CD4-positive, alpha-beta T cell treated with Interleukin-2 at 100 ng/mL for 4 hours (primary cell): ENCODE data around the gene ANKHD1.
"Not testable (repeated sequence)": the region's sequence is repeated elsewhere in the genome, so short reads cannot be mapped to it uniquely, and the experiment has no call there.

Source experiments
- DNase-seq: peaks from one replicate; pipeline ENCODE4 v3.0.0-alpha.2; 2020; ENCODE audit warnings: low spot score

Gene ANKHD1

GRCh38 chr5:140565024-140565779 lies 163.6 kb downstream of the ANKHD1 start:
- DNase-seq: no peak

DNA sequence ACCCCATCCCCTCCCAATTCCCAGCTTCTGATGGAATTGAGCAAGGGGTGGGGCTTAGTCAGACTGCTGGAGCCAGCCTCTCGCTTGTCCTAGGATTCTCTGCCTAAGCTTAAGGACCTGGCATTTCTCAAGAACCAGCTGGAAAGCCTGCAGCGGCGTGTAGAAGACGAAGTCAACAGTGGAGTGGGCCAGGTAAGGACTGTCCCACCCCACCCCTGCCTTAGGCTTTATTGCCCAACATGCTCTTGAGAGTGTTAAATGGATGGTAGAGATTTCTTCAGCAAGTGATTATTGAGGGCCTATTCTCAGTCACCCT lies 164.1 kb downstream of the ANKHD1 start:
- DNase-seq: no peak

GRCh38 chr5:140566665-140567064 lies 165.0 kb downstream of the ANKHD1 start:
- no peak for DNase-seq

DNA sequence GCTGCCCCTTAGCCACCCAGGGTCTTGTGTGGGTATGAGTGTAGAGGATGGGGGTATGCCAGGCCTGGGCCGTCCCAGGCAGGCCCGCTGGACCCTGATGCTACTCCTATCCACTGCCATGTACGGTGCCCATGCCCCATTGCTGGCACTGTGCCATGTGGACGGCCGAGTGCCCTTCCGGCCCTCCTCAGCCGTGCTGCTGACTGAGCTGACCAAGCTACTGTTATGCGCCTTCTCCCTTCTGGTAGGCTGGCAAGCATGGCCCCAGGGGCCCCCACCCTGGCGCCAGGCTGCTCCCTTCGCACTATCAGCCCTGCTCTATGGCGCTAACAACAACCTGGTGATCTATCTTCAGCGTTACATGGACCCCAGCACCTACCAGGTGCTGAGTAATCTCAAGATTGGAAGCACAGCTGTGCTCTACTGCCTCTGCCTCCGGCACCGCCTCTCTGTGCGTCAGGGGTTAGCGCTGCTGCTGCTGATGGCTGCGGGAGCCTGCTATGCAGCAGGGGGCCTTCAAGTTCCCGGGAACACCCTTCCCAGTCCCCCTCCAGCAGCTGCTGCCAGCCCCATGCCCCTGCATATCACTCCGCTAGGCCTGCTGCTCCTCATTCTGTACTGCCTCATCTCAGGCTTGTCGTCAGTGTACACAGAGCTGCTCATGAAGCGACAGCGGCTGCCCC lies 165.6 kb downstream of the ANKHD1 start:
- DNase-seq: no peak

DNA sequence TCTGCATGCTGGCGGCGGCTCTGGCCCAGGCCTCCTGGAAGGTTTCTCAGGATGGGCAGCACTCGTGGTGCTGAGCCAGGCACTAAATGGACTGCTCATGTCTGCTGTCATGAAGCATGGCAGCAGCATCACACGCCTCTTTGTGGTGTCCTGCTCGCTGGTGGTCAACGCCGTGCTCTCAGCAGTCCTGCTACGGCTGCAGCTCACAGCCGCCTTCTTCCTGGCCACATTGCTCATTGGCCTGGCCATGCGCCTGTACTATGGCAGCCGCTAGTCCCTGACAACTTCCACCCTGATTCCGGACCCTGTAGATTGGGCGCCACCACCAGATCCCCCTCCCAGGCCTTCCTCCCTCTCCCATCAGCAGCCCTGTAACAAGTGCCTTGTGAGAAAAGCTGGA lies 166.2 kb downstream of the ANKHD1 start:
- no peak for DNase-seq

GRCh38 chr5:140568443-140569063 lies 166.9 kb downstream of the ANKHD1 start:
- no peak for DNase-seq

DNA sequence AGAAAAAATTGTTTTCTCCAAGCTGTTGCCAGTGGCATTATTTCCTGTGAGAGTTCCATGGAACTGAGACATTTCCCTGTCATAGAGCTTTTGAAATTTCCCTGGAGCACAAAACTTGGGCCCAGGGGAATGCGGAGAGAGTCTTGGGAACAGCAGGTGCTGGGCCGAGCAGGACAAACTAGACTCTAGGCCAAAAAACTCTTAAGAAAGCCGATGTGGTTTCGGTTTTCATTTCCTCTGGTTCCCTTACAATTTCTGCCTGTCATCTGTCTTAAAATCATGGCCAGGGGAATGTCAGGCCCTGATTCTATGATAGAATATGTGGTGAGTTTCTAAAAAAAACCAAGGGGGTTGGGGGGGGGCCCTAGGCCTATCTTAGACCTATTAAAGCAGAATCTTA lies 167.6 kb downstream of the ANKHD1 start:
- DNase-seq: peak; percentile 17

DNA sequence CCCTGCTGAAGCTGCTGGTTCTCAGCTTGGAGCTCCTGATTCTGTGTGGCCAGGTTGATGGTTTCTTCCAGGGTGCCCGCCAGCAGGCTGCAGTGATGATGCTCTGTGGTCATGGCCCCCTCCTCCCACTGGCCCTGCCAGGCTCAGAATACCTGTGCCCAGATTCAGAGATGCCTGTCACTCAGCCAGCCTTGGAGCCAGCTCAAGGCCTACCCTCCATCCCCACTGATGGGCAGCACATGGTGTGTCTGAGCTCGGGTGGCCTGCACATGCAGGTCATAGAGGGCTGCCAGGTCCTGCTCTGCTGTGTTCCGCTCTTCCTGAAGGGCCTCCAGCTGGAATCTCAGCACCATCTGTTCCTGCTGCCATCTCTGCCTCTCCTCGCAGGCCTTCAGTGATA lies 168.4 kb downstream of the ANKHD1 start:
- DNase-seq: no peak

GRCh38 chr5:140570488-140570887 lies 168.9 kb downstream of the ANKHD1 start:
- no peak for DNase-seq

- no peak for DNase-seq
Measured at GRCh38 chr5:140571105-140571504, 169.5 kb downstream of the ANKHD1 start.

- no peak for DNase-seq
Measured at GRCh38 chr5:140573683-140574082, 172.1 kb downstream of the ANKHD1 start.

- no peak for DNase-seq
Measured at GRCh38 chr5:140574165-140574564, 172.5 kb downstream of the ANKHD1 start.

GRCh38 chr5:140575309-140575708 lies 173.7 kb downstream of the ANKHD1 start:
- no peak for DNase-seq

GRCh38 chr5:140576776-140577201 lies 175.2 kb downstream of the ANKHD1 start:
- no peak for DNase-seq

DNA sequence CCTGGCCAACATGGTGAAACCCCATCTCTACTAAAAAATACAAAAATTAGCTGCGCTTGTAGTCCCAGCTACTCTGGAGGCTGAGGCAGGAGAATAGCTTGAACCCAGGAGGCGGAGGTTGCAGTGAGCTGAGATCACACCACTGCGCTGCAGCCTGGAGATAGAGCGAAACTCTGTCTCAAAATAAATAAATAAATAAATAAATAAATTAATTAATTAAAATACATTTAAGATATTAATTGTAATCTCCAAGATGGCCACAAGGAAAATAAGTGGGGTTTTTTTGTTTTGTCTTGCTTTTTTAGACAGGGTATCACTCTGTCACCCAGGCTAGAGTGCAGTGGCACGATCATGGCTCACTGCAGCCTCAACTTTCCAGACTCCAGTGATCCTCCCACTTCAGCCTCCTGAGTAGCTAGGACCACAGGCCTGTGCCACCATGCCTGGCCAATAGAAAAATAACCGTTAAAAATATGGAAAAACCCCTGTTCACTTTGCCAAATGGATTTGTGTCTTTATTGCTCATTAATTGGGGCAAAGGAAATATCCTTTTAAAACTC lies 177.6 kb downstream of the ANKHD1 start:
- DNase-seq: not testable (repeated sequence)

DNA sequence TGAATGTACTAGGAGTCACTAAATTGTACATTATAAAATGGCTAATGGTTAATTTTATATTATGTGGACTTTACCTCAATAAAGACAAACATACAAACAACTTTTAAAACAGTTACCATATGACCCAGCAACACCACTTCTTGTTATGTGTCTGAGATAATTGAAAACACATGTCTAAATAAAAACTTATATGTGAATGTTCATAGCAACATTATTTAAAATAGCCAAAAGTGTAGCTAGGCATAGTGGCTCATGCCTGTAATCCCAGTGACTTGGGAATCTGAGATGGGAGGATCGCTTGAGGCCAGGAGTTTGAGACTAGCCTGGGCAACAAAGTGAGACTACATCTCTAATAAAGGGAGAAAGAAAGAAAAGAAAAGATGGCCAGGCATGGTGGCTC lies 185.9 kb downstream of the ANKHD1 start:
- DNase-seq: no peak

- DNase-seq: no peak
Measured at GRCh38 chr5:140588311-140589070, 186.9 kb downstream of the ANKHD1 start.
